Measurements from ENCODE around the gene XPOT. TPM values are rescaled to one million over a fixed set of nuclear protein-coding genes. Genes with fewer than 3 reads are reported as not detected.

XPOT gene
- total RNA-seq, 2 donors from 2014 or later: 61.2 to 69.4 TPM

DNA sequence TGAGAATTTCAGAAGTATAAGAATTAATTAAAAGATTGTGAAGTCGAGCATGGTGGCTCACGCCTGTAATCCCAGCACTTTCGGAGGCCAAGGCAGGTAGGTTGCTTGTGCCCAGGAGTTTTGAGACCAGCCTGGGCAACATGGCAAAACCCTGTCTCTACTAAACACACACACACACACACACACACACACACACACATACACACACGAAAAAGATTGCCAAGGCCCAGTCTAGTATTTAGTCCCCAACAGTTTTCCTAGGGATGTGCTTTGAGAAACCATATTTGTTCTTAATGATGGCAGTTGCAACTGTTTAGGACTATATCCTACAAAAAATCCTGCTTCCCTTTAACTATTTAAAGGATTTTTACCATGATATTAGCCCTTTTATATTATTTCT, 53.7 kb downstream of the XPOT start:
- intact Hi-C loops (cut with DNase I): no loop called here
- no peak for DNase-seq (ENCODE audit: low spot score)

DNA sequence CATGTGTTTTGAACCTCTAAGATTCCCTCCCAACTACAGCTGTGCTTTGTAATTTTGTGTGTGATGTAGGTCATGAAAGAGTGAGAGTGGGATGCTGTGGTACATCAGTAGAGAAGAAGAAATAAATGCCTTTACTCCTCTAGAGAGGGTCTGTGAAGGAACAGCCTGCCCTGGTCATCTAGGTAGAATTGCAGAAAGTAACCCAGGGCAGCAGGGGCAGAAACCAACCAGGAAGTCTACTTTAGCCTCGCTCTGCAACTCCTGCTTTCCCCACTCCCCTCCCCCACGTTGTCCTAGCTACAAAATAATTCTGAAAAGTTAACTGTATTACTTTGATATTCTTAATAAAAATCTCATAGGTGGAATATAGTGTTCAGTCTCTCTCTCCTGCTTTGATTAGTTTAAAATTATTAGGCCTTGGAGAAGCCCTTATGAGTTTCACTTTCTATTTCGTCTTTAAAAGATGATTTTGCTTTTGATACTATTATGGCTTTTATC, 55.3 kb downstream of the XPOT start:
- intact Hi-C loops (cut with DNase I): no loop called here
- no peak for DNase-seq (ENCODE audit: low spot score)

DNA sequence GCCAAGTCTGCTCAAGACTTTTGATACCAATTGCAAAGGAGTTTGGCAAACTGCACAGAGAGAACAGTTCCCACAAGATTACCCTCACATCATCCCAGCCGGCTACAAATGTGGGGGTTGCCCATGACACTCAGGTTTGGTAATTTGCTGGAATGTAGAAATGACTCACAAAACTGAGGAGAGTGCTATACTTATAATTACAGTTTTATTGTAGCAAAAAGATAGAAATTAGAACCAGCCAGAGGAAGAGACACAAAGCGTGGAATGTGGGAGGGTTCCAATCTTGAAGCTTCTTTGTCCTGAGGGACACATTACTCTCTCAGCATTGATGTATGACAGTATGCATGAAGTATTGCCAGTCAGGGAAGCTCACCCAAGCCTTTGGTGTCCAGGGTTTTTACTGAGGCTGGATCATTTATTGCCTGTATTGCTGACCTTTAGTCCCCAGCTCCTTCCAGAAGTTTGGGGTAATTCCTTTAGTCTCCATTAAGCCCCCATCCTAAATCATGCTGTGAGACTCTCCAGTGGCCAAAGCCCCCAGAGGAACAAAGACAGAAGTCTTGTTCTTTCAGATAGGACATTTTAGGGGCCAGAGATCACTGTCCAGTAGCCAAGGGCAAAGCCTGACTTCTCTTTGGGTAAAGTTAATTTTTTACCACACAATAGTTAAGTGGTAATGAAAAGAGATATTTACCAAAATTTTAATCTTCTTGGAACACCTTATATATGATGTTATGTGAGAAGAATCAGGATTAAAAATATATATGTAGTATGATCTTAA, 57.6 kb downstream of the XPOT start:
- no peak for DNase-seq (ENCODE audit: low spot score)
- intact Hi-C loops (cut with DNase I): no loop called here

DNA sequence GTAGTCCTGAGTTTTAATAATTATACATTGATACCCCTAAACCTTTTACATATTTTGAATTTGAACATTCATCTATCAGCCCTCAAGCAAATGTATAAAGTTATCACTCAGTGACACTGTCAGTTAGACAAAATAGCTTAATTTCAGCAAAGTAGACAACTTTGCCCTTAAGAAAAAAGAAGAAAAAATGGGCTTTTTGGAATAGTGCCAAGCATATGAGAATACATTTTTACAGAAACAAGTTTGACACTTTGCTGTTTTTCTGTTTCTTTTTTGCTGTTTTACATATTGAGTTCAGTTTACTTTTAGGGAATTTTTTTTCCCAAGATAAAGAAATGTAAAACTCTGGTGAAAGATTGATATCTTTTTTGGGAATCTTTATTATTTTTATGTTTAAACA, 62.0 kb downstream of the XPOT start:
- intact Hi-C loops (cut with DNase I): no loop called here
- DNase-seq (ENCODE audit: low spot score): no peak

DNA sequence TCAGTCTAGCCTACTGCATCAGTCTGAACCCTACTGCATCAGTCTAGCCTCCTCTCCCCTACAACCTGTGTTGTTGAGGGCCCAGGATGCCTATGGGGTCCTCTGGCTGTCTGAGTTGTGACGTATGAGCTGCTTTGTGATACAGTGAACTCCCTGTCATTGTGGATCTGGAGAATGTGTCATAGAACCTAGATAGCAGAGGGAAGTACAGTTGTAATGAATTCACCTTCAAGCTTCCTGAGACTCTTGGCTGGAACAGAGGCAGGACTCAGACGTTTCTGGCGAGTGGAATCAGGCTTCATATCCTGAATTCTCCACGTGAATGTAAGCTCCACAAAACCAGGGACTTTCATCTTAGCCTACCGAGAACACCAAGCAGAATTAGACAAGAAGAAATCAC, 64.8 kb downstream of the XPOT start:
- intact Hi-C loops (cut with DNase I): no loop called here
- no peak for DNase-seq (ENCODE audit: low spot score)

DNA sequence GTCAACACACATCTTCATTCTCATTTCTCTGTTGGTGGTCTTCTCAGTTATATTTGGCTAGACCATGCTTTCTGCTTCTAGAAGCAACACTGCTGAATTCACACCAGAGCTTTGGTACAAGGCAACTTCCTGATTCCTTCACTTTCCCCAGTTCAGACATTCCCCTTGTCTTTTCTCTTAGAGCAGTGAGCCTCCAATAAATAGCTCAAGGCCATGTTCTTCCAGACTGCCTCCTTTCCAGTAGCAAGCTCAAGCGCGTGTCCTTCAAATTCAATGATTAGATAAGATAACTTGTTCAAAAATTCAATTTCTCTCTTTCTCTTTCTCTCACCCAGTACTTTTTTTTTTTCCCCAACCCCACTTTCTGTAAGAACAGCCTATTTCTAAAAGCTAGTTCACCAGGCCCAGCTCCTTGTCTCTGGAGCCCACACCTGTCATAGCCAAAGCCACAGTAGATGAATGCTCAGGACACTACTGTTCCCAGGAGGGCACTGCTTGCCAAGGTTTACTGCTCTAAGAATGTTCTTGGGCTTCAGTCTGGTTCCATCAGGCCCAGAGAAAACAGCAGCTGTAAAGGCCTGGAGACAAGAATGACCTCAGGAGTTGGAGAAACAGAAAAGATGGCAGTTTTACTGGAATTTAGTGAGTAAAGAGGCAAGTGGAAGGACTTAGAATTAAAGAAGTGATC, 65.4 kb downstream of the XPOT start:
- intact Hi-C loops (cut with DNase I): no loop called here
- DNase-seq (ENCODE audit: low spot score): no peak

DNA sequence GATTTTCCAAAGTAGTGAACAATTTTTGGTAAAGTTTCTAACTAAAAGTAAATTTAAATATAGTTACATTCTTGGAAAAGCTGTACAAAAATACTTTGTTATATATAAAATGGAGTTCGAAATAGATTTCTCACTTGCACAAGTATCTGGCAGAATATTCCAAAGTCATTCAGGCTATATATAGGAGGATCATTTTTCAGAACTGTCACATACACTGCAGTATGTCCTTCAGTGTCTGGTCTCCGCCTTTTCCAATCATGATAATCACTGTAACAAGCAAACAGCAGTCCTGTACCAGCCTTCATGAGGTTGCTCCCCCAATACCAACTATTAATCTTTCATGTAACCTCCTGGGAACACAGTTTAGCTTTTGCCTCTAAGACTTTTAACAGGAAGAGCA, 66.3 kb downstream of the XPOT start:
- DNase-seq (ENCODE audit: low spot score): no peak
- intact Hi-C loops (cut with DNase I): no loop called here

DNA sequence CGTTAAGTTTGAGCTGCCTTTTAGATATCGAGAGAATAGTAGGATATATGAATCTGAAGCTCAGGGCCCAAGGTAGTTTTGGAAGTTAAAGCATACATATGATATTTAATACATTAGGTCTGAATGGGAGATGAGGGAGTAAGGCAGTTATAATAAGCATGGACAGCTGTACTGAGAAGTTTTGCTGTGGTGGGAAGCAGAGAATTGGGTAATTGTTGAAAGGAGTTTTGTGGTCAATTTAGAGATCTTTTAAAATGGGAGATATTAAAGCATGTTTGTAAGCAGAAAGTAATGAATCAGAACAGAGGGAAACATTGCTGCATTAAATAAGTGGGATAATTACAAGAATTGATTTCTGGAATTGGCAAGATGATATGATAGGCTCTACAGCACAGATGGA, 69.0 kb downstream of the XPOT start:
- intact Hi-C loops (cut with DNase I): no loop called here
- no peak for DNase-seq (ENCODE audit: low spot score)

DNA sequence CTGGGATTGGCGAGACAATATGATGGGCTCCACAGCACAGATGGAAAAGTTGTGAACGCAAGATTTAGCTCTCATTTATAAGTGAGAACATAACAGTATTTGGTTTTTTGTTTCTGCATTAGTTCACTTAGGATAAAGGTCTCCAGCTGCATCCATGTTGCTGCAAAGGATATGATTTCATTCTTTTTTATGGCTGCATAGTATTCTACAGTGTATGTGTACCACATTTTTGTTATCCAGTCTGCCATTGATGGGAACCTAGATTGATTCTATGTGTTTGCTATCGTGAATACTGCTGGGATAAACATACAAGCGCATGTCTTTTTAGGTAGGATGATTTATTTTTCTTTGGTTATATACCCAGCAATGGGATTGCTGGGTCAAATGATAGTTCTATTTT, 71.3 kb downstream of the XPOT start:
- DNase-seq (ENCODE audit: low spot score): no peak
- intact Hi-C loops (cut with DNase I): no loop called here

DNA sequence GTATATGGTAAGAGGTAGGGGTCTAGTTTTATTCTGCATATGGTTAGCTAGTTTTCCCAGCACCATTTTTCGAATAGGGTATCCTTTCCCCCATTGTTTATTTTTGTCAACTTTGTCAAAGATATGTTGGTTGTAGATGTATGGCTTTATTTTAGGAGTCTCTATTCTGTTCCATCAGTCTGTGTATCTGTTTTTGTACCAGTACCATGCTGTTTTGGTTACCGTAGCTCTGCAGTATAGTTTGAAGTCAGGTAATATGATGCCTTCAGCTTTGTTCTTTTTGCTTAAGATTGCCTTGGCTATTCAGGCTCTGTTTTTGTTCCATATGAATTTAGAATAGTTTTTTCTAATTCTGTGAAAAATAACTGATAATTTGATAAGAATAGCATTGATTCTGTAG, 72.7 kb downstream of the XPOT start:
- DNase-seq (ENCODE audit: low spot score): no peak
- intact Hi-C loops (cut with DNase I): no loop called here

DNA sequence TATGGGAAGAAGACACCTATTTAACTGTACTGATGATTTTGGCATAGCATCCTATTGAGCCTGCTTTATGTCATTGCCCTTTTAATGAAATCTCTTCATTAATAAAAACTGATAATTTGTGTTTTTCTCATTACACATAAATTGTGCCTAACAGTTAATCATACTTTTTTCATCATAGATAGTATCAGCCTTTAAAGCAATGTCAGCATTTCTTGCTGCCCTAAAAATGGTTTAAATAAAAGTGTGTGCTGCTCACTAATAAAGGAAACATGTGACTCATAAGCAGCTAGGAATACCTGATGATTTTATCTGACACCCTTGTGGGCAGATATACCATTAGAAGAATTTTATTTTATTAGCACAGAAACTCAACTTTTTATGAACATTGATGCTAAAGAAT, 74.5 kb downstream of the XPOT start:
- DNase-seq (ENCODE audit: low spot score): no peak
- intact Hi-C loops (cut with DNase I): no loop called here

DNA sequence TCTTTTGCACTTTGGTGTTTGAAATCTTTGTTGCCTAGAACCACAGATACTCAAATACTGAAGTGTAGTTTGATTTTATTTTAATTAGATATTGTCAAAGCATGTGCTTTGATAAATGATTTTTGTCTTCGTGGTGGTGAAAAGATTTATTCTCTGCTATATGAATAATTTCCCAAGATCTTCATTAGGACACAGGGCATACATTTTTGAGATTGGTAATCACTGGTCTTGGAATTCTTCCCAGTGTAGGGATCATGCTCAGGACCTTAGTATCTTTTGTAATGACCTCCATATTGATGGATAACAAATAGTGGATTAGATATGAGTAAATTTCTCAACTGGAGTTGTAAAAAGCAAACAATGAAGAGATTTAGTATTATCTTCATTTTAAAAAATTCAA, 76.0 kb downstream of the XPOT start:
- no peak for DNase-seq (ENCODE audit: low spot score)
- intact Hi-C loops (cut with DNase I): no loop called here

DNA sequence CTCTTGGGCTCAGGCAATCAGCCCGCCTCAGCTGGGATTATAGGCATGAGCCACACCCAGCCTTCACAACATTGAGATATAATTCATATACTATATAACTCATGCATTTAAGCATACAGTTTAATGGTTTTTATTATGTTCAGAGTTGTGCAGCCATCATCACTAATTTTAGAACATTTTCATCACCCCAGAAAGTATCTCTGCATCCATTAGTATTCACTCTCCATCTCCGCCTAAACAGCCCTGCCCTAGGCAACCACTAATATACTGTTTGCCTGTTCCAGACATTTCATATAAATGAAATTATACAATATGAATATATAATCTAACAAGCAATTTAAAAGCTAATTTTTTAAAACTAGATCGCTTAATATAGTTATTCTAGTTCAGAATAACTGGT, 82.5 kb downstream of the XPOT start:
- DNase-seq (ENCODE audit: low spot score): no peak
- intact Hi-C loops (cut with DNase I): no loop called here

DNA sequence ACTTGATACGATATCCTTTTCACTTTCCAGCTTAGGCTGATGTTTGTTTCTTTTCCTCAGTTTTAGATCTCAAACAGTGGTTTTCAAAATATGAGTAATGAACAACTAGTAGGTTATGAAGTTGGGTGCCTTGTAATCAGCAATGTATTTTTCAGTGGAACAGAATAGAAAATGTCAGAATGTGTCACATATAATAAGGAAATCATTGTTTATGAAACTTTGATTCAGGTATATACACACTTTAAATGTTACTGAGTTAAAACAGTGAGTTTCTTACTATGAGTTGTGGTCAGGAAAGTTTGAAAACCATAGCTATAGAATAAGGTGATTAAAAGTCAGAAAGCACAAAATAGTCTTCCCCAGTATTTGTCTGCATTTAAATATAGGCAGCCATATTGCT, 87.5 kb downstream of the XPOT start:
- no peak for DNase-seq (ENCODE audit: low spot score)
- intact Hi-C loops (cut with DNase I): no loop called here

DNA sequence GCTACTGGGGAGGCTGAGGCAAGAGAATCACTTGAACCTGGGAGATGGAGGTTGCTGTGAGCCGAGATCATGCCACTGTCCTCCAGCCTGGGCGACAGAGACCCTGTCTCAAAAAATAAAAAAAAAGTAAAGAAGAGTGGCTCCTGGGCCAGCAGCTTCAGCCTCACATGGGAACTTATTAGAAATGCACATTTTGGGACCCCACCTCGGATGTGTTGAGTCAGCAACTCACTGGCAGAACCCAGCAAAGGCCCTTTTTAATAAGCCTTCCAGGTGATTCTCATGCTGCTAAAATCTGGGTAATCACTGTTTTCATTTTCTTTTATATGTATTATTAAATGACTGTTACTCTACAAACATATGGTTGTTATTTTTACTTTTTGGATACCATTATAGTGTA, 89.3 kb downstream of the XPOT start:
- DNase-seq (ENCODE audit: low spot score): no peak
- intact Hi-C loops (cut with DNase I): no loop called here

DNA sequence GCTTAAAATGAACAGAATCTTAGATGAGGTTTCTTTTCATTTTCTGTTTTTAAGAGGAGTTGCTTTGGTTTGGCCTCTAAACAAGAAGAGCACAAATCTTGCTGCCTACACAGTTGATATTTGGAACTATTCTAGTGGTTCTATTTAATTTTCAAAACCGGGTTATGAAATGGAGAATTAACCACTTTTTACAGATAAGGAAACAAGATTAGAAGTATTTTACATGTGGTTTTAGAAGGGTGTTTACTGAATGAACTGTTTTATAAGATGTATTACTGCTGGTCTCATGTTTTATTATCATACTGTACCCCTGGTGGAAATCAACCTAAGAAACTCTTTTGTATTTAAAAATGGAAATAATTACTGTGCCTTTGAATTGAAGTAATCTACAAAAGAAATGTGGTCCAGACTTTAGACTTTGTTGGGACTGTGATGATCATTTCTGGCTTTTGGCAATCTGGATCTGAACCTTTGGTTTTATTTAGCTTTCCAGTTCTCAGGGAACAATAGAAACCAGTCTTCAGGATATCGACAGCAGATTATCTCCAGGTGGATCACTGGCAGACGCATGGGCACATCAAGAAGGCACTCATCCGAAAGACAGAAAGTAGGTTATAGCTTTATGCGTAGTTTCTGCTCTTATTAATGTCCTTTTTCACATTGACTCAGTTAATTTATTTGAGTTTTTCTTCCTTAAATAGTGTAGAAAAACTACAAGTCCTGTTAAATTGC, 91.0 kb downstream of the XPOT start:
- DNase-seq (ENCODE audit: low spot score): no peak
- intact Hi-C loops (cut with DNase I): no loop called here

DNA sequence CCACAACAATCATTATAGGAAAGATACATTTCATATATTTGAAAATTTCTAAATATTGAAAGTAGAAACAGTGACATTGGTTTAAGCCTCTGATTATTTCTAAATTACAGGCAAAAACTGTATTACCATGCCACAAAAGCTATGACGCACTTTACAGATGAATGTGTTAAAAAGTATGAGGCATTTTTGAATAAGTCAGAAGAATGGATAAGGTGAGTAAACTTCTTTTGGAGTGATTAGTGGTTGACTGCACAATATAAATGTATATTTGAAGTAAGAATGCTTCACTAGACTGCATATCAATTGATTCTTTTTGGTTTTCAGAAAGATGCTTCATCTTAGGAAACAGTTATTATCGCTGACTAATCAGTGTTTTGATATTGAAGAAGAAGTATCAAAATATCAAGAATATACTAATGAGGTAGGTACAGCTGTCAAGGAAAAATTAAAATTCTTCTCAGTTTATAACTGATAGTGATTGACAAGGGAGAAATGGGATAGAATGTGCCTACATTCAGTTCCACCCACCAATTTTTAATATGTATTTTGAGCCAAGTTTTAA, 92.7 kb downstream of the XPOT start:
- no peak for DNase-seq (ENCODE audit: low spot score)
- intact Hi-C loops (cut with DNase I): no loop called here

DNA sequence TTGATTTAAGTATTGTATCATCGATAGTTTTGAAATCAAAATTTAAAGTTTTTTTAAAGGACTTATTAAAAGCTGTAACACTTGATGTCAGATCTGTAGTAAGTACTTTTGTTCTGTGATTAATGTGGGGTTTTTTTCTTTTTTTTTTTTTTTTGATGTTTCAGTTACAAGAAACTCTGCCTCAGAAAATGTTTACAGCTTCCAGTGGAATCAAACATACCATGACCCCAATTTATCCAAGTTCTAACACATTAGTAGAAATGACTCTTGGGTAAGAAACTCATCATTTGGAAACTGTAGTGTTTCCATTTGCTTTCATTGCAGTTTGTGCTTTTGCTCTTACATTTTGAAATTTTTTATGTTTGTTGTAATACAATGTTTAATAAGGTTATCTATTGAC, 93.3 kb downstream of the XPOT start:
- DNase-seq (ENCODE audit: low spot score): no peak
- intact Hi-C loops (cut with DNase I): no loop called here

DNA sequence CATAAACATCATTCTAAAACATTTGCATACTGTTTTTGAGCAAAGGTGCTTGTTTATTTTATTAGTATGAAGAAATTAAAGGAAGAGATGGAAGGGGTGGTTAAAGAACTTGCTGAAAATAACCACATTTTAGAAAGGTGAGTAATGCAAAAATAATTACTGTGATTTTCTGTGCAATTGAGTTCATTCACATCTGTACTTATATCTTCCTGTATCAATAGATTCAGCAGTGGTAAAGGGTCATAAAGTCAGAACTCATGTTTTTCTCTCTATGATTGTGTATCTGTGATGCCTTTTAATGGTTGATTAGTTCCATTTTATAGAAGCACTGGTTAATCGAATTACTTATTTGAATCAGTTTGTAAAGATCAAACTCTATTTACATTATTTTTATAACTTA, 93.7 kb downstream of the XPOT start:
- no peak for DNase-seq (ENCODE audit: low spot score)
- intact Hi-C loops (cut with DNase I): no loop called here

DNA sequence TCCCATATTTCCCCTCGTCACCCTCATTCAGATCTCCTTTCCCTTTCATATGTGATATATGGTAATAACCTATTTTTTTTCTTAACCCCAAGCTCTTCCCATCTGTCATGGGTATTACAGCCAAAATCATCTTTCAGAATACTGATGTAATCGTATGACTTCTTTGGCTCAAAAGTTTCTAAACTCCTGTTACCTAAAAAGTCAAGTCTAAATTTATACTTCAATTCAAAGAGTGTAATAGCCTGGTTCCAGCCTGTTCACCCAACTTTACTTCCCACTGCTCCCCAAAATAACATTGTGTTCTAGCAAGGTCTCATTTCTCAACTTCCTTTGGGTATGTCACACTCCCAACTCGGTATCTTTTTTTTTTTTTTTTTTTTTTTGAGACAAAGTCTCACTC, 96.2 kb downstream of the XPOT start:
- no peak for DNase-seq (ENCODE audit: low spot score)
- intact Hi-C loops (cut with DNase I): no loop called here
